DMS153 (cell line): Measurements from ENCODE around the gene SVOPL.
"Not testable (repeated sequence)": the region's sequence is repeated elsewhere in the genome, so short reads cannot be mapped to it uniquely, and the experiment has no call there.

Source experiments
- DNase-seq: peaks from one replicate; lab custom pipeline; 2025; lab: John Stamatoyannopoulos, UW

Gene SVOPL

GRCh38 chr7:138699661-138700060 is 1.5 kb downstream of the SVOPL start:
- DNase-seq, result no peak

GRCh38 chr7:138698281-138698680 is 2.9 kb downstream of the SVOPL start:
- DNase-seq, result no peak

- DNase-seq, result no peak
Measured at GRCh38 chr7:138697535-138698182, 3.5 kb downstream of the SVOPL start.

- DNase-seq, result not testable (repeated sequence)
Measured at GRCh38 chr7:138695776-138696175, 5.4 kb downstream of the SVOPL start.

GRCh38 chr7:138695106-138695505 is 6.1 kb downstream of the SVOPL start:
- DNase-seq, result no peak

DNA sequence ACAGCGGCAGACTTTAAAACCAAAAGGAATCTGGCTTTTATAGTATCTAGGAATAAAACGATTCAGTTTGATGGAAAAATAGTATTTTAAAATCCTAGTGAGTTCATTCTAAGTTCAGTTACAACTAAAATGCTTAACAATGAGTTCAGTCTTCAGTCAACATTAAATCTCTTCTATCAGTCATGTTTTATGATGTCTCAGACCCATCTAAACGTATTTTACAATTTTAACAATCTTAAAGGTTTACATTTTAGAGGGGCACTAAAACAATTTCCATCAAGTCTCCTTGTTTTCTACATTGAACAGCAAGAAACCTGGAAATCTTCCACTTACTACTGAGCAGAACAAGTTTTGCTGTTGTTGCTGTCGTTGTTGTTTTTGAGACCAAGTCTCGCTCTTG is 10.0 kb downstream of the SVOPL start:
- no peak for DNase-seq

- no peak for DNase-seq
Measured at GRCh38 chr7:138690495-138690894, 10.7 kb downstream of the SVOPL start.

DNA sequence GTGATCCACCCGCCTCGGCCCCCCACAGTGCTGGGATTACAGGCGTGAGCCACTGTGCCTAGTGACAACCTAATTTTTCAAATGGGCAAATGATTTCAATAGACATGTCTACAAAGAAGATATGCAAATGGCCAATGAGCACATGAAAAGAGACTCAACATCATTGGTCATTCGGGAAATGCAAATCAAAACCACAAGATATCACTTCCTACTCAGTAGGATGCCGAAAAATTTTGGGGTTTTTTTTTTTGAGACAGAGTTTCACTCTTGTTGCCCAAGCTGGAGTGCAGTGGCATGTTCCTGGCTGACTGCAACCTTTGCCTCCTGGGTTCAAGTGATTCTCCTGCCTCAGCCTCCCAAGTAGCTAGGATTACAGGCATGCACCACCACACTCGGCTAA is 13.1 kb downstream of the SVOPL start:
- not testable (repeated sequence) for DNase-seq

DNA sequence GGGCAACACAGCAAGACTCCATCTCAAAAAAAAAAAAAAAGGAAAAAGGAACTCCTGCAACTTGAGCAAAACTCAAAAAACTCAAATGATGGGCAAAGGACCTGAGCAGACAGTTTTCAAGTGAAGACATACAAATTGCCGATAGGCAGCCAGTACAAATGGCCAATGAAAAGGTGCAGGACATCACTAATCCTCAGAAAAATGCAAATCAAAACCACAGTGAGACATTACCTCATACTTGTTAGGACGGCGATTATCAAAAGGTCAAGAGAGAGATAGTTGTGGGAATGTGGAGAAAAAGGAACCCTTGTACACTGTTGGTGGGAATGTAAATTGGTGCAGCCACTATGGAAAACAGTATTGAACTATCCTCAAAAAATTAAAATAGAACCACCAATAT is 16.8 kb downstream of the SVOPL start:
- DNase-seq, result no peak

DNA sequence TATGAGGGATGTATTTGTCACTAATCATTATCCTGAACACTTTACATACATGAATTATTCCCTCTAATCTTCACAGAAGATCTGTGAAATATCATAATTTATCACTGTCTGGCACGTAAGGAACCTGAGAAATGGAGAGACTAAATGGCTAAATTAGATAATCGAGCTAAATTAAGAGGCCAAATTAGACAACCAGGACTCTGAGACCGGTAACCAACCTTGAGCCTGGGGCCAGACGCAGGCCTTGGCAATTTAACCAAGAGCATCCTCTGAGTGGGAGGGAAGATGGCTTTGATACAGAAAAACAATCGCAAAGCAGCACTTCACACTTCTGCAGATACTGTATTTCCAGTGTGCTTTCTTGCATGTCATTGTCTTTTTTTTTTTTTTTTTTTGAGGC is 21.4 kb downstream of the SVOPL start:
- no peak for DNase-seq

DNA sequence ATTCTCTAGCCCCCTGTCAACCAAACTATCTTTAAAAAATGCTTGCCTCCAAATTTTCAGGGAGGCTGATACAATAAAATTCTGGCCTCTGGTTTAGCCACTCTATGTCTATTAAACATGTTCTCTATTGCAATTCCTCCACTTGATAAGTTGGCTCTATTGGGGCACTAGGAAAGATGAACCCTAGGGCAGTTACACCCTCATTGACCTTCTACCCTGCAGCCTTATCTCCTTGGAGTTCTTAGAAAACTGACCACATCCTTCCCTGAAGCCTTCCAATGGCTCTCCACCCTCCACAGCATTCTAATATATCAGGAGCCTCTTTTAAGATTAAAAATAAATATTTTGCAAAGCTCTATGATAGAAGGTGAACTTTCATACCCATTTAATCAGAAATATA is 30.6 kb downstream of the SVOPL start:
- DNase-seq, result no peak

- DNase-seq, result no peak
Measured at GRCh38 chr7:138669364-138669763, 31.8 kb downstream of the SVOPL start.

DNA sequence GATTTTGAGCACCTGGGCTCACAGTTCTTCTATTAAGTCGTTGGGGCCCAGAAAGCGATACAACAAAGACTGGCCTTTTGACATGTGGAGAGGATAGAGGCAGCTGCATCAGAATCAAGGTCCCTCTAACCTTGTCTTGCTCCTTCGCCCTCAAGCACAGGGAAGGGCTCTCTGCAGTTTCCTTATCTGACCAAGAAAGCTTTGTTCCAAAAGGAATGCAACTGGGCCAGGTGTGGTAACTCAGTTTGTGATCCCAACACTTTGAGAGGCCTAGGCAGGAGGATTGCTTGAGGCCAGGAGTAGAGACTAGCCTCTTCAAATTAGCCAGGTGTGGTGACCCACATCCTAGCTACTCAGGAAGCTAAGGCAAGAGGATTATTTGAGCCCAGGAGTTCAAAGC is 32.2 kb downstream of the SVOPL start:
- no peak for DNase-seq

DNA sequence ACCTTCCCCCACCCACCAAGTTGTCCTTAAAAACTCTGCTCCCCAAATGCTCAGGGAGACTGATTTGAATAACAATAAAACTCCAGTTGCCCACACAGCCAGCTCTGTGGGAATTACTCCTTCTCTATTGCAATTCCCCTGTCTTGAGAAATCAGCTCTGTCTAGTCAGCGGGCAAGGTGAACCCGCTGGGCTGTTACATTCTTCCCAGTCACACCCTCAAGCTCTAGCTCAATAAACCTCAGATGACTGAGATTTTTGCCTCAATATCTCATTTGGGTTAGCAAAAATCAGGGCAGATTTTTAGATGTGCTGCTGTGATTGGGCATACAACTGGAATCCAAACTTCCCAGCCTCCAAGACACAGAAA is 32.9 kb downstream of the SVOPL start:
- no peak for DNase-seq

GRCh38 chr7:138667535-138668228 is 33.5 kb downstream of the SVOPL start:
- DNase-seq, result no peak

DNA sequence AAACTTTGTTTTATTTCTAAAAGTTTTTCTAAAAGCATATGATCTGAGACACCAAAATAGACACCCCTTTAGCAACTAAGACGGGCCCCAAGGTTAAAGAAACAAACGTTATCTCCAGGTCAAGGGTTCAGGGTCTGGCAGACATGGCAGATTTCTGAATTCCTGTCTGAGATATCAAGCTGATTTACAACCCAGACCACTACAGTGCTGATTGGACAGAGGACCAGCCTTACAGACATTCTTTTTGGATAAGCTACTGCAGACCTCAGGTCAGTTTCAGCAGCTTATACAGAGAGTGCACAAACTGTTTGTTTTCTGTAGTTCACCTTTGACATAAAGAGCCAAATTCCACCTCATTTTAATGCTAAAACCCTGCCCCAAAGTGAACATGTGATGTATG is 34.8 kb downstream of the SVOPL start:
- DNase-seq, result no peak

- DNase-seq, result no peak
Measured at GRCh38 chr7:138665669-138666140, 35.5 kb downstream of the SVOPL start.

- DNase-seq, result no peak
Measured at GRCh38 chr7:138665249-138665648, 35.9 kb downstream of the SVOPL start.

- no peak for DNase-seq
Measured at GRCh38 chr7:138663725-138664710, 37.1 kb downstream of the SVOPL start.

DNA sequence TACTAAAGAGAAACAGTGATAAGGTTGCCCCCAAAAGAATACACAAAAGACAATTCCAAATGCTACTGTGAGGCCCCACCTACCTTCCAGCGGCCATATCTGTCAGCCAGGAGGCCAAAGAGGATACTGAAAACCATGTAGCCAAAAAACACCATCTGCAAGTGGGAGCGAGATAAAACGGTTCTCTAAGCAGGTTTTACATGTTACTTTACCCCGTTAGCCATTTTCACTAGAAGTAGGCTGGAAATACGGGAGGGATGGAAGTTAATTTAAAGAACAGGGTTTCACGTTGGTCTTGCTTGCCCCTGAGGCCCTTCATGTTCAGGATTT is 38.2 kb downstream of the SVOPL start:
- no peak for DNase-seq

DNA sequence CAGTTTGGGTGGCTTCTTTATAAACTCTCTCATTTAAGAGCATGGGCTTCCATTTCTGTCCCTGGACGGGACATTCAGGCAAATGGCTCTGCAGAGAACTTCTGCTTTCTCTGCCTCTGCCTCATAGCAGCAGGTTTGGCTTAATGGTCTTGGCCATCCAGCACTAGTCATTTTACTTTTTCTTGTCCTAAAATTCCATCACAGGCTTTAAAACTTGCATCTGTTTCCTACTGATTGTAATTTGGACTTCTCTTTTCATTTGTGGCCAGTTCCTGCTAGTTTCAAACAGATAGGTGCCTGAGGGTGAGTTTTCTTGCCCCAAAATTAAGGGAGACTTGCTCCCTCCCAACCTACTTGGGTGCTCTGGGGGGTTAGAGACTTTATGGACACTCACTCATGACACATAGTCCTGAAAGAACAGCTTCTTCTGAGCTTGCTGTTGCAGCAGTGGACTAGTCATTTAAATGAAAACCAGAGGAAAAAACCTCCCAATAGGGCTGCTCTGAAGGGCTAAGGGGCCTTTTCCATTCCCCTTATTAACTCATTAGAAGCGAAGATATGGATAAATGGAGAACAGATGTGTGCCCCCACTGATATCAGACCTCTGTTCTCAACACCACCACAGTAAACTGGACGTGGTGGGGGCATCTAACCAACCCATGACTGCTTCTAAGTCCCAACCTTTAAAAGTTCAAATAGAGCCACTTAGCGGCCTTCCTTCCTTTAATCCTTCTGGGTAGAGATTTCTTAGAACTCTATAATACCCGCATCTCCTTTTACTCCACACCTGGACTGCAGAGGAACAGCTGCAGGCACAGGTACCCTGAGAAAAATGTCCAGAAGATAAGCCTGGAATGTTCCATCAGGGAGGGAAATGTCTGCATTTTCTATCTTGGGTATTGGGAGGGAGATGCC is 38.8 kb downstream of the SVOPL start:
- DNase-seq, result no peak
